DMS153 (cell line): ENCODE measurements around the gene CERKL.

Source experiments
- DNase-seq: peaks from one replicate; lab custom pipeline; 2025; lab: John Stamatoyannopoulos, UW

CERKL gene

DNA sequence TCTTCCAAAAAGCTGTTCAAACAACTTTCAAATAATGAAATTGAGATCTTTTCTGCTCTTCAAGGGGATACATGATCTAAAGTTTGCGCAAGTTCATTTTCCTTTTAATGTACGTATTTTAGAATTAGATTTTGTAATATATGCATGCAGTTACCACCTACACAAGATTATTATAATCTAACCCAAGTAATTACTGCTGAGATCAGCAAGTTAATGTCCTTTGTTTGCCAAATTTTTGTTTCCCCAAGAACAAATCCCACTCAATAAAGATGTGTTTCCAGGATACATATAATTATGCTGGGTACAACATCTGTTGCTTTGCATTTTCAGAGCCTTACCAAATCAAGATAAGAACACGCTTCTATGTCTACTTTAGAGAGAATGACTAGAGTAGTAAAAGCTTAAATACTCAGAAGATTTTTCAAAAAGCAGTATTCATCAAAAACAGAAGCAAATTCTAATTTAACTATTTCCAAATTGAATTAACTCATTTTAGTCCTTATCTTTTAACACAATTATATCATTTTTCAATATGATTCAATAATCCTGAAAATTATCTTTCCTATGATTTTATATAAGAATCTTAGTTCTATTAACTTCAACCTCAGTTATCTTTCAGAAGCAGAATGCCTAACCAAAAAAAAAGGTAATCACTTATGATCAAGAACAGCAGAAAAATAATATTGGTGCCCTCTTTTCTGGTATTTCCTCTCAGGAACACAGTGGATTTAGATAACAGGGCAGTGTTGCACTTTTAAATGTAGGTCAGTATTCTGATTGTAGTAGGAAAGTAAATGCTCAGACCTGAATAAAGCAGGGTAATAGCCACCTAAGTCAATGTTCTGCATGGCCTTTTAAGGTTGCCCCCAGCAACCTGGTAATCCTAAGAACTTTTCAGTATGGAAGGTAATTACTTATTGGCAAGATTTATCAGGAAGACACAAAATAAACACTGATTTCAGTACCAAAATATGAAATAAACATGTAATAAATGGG, 28.0 kb downstream of the CERKL start:
- no peak for DNase-seq

- no peak for DNase-seq
These were observed 29.4 kb downstream of the CERKL start for GRCh38 chr2:181627545-181627944.

DNA sequence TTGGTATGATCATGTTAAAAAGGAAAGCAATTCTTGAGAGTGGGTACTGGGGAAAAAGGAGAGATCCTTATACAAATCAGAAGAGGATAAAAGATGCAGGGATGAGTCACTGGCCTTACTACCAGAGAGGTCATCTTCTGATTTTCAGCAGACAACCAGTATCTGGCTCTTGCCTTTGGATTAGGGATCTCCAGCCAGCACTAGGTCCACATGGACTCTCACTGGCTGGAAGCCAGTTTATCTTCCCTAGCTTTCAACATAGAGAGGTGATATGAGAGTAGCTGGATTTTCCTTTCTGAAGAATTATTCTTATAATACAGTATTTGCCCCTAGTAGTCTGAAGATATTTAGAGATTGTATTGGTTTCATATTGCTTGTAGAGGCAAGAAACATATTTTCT, 30.2 kb downstream of the CERKL start:
- DNase-seq: no peak

GRCh38 chr2:181623159-181623558, 33.7 kb downstream of the CERKL start:
- no peak for DNase-seq

DNA sequence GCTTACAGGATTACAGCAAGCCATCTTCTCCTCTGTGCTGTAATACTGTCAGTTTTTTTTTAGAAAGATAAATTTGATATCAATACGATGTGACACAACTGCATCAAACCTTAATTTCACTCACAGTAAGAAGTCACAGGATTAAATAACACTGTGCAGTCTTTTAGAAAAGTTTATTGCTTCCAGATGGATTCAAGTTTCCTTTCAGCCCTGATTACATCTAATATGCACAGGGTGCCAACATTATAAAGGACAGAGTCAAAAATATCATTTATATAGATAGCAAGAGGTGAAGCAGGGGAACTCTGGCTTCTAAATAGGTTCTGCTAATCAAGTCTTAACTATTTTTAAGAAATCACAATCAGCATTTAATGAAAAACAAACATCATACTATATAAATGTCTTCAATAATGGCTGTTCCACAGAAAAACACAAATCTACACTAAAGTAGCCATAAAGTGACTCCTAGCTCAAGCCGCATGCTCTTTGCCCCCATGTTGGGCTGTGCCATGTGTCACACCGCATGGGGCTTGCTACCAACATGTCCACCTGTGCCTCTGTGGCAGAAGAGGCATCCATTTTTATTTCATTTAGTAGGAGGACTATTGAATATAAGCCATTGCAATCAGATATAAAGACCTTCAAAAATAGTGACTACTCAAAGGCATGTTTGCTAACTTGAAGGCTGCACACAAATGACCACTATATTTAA, 35.0 kb downstream of the CERKL start:
- no peak for DNase-seq

- no peak for DNase-seq
These were observed 37.4 kb downstream of the CERKL start for GRCh38 chr2:181619516-181619915.

DNA sequence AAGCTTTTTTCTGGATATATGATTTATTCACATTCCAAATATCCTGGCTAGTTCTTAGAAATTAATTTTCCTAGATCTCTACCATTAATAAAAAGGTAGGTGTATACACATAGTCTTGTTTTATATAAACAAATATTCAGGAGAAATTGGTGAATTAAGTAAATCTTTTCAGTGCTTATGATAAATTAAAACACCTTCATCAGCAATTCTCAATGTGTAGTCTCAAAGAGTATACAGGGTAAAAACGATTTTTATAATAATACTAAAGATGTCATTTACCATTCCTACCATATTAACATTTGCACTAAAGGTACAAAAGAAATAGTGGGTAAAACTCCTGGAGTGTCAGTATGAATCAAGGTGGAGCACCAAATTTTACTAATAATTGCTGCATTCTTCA, 40.2 kb downstream of the CERKL start:
- DNase-seq: no peak

DNA sequence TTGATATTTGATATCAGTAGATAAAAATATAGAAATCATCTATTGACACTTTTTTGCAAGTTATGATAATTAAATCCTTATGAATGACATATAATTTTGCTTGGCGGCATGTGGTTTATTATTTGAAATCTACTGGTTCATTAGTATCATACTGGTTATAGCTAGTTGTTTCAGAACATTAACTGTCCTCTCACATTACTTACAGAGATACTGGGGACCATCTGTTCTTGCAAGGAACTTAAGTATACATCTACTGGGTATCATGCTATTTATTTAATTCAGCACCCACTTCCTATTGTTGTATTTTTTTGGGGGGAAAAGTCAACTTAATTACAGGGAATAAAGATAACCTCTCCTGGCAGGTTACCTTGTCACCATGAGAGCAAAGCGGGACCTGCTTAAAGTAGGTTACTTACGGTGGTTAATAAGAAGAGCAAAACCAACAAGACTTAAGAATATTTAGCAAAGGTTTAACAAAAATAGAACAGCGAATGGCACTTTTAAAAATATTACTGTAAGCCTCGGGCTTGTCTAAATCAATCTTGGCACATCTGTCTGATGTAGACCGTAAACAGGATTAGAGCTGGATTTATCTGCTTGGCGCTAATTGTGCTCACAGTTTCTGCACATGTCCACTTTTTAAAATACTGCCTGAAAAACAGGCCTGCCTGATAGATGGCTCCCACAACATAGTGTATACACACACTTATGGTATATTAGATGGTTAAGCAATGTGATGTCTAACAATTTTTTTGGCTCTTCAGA, 41.8 kb downstream of the CERKL start:
- no peak for DNase-seq

GRCh38 chr2:181613241-181613640, 43.7 kb downstream of the CERKL start:
- no peak for DNase-seq

DNA sequence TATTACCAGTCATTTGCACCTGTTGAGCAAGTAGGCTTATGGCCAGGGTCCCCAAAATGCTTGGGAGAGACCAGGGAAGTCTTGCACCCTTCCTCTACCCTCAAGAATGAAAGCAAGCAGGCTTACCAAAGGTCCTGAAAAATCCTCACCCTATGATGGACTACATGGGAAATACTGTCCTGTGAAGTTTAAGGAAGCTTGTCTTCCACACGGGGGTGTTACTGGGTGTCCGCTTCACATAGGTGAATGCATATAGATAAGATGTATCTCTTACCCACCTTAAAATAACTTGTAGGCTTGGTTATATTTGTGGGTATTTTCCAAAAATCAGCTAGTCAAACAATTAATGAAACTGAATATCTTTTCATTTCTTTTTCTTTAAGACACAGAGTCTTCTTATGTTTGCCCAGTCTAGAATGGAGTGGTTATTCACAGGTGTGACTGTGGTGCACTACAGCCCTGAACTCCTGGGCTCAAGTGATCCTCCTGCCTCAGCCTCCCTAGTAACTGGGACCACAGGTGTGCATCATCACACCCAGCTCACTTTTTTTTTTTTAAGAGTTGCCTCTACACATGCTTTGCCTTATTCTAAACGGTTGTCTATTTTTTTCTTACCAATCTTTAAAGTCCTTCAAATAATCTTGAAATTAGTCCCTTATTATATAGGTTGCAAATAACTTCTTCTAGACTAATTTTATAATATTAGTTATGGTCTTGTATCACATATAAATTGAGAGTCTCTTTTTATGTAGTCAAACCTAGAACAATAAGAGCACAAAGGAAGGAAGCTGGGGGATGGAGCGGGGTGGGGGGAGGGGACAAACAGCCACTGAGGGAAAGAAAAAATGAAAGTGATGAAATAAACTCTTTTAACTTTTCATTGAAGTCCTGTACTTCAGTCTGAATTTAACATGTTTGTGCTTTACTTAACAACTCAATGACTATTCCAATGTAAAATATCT, 49.0 kb downstream of the CERKL start:
- DNase-seq: no peak

DNA sequence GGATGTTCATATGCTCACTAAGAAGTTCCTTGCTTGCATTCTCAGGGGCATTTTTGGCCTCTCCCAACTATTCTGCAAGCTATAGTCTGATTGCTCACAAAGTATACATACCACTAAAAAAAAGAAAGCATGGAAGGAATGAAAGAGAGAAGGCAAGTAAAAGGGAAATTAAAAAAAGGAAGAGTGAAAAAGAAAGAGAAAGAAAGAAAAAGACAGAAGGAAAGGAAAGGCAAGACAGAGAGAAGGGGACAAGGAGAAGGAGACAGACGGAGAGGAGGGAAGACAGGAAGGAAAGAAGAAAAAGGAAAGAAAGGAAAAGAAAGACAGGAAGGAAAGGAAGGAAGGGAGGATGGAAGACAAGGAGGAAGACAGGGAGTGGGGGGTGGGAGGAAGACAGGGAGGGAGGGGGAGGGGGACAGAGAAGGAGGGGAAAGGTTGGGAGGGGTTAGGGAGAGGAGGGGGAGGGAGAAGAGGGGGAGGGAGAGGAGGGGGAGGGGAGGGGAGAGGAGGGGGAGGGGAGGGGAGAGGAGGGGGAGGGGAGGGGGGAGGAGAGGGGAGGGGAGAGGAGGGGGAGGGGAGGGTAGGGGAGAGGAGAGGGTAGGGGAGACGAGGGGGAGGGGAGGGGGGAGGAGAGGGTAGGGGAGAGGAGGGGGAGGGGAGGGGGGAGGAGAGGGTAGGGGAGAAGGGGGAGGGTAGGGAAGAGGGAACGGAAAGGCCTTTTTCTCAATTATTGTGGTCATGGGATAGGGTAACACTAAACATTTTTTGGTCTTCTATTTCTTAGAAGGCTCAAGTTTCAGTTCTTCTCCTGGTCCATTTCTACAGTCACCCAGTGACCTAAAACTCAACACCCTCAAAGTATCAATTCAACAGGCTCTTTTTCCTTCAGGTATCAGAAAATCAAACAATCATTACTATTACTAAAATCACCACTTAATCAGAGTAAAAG, 50.7 kb downstream of the CERKL start:
- DNase-seq: no peak

GRCh38 chr2:181602017-181602416, 54.9 kb downstream of the CERKL start:
- DNase-seq: no peak

- no peak for DNase-seq
These were observed 60.3 kb downstream of the CERKL start for GRCh38 chr2:181596556-181596955.

- no peak for DNase-seq
These were observed 62.6 kb downstream of the CERKL start for GRCh38 chr2:181594322-181594721.

DNA sequence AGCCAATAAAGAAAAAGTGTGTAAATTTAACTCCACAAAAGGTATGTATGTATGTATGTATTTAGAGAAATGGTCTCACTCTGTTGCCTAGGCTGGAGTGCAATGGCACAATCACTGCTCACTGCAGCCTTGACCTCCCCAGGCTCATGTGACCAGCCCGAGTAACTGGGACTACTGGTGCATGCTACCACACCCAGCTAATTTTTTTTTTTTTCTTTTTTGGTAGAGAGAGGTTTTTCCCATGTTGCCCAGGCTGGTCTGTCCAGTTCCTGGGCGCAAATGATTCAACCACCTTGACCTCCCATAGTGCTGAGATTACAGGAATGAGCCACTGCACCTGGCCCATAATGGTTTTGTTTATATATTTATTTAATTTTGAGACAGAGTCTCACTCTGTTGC, 67.1 kb downstream of the CERKL start:
- DNase-seq: no peak

DNA sequence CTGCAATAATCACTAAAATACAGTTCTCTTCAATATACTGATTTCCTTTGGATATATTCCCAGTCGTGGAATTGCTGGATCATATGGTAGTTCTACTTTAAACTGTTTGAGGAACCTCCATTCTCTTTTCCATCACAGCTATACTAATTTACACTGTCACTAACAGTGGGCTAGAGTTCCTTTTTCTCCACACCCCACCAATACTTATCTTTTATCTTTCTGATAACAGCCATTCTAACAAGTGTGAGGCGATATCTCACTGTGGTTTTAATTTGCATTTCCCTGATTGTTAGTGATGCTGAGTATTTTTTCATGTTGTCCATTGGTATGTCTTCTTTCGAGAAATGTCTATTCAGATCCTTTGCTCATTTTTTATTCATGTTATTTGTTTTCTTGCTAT, 68.4 kb downstream of the CERKL start:
- no peak for DNase-seq

GRCh38 chr2:181586569-181587081, 70.3 kb downstream of the CERKL start:
- peak; percentile 74 for DNase-seq

GRCh38 chr2:181585732-181586131, 71.2 kb downstream of the CERKL start:
- no peak for DNase-seq

DNA sequence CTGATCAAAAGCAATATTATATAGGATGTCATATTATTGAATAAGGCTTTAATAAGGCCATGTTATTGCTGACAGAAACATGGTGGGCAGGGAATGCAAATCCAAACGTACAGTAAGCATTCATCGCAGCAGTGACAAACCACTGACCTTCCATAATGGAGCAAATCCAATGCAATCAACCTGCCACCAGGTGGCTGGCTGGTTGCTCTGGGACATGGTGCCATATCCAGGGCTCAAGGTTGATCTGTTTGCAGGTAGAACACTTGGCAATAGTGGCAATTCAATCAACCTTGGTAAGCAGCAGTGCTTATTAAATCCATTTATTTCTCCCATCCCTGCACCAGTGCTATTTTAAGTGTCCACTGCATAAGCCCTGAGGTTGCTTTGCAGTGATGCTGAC, 75.4 kb downstream of the CERKL start:
- no peak for DNase-seq

GRCh38 chr2:181578829-181579228, 78.1 kb downstream of the CERKL start:
- DNase-seq: no peak
